ENCODE measurements around the gene GRIA3.

DNA sequence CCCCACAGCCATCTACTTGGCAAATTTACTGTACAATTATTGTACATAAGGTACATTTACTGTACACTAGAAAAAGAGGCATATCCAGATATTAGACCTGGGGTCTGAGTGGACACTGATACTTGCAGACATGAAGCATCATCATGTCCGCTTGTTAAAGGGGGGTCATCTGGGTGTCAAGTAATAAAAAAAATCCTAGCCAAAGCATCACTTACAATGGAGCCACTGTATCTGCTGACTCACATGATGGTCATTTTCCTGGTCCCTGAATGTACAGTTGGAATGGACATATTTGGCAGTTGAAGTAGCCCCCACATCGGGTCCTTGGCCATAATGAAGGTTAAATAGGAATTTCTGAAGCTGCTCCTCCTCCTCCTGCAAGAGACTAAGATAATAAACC lies 320.0 kb downstream of the GRIA3 start:
- TF ChIP-seq EZH2 (IDR thresholded peaks at IDR 0.05; ENCODE audit: low read length, unreplicated experiment): no peak
- no peak for TF ChIP-seq EZH2phosphoT487 (IDR thresholded peaks at IDR 0.05; ENCODE audit: borderline replicate concordance, low read length)
